Left ventricle myocardium superior (tissue), 1 donor: ENCODE data around the gene TNIP2. TPM values are rescaled to one million over a fixed set of nuclear protein-coding genes. Genes with fewer than 3 reads are reported as not detected.
"Not testable (repeated sequence)": the region's sequence is repeated elsewhere in the genome, so short reads cannot be mapped to it uniquely, and the experiment has no call there.

ENCODE experiments used
- ATAC-seq: fragments of 200-7000 bp; cut with Tn5 transposase; one replicate; pipeline ENCODE4 v1.9.1; 2020; ENCODE audit warnings: mild to moderate bottlenecking, moderate library complexity
- DNase-seq: peaks from one replicate; pipeline ENCODE4 v3.0.0-alpha.2; 2020
- intact Hi-C: fragments of 100-400 bp; cut with micrococcal nuclease; formaldehyde crosslinking; loops from one replicate; pipeline ENCODE4 v1.11.0; 2022
- total RNA-seq: library from RNA; stranded (reverse); fragmentation: NEBNext Ultra II Directional; extraction: Animal tissue kit (Norgen Biotek cat#: 25700); gene quantifications from one replicate; pipeline ENCODE4 v1.2.1, GENCODE V29; 2021
- donor health status: DM: no; HTN: yes; CAD: no; lungs with severe emphysema.

TNIP2 gene
- total RNA-seq, 1 donor from 2014 or later, result 24.0 TPM

DNA sequence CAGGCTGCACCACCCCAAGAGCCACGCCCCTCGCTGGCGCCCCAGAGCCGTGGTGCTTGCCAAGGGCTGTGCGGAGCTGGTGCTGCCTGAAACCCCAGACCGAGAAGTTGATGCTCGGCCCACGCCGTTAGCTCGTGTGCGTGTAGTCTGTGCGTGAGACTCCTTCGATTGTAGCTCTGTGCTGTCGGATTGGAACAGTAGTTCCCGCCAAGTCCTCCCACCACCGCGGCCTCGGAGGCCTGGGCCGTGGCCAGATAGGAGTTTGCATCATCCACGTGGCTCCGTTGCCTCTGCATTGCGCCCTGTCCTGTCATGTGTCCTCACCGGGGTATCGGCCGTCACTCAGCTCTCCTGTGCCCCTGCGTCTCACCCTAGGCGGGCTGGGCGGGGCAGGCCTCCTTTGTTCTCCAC, 24.2 kb downstream of the TNIP2 start:
- ATAC-seq (peak; percentile 10), DNase-seq (no peak)
- intact Hi-C loops, result no loop called here

DNA sequence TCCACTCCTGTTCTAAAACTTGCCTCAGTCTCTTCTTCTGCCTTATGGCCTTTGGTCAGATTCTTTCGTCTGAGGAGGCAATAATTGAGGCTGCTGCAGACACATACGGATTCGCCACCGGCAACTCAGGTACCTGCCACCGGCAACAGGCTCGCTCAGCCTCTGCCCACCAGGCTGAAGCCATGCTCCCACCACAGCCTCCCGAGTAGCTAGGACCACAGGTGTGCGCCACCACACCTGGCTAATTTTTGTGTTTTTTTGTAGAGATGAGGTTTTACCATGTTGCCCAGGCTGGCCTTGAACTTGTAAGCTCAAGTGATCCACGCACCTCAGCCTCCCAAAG, 26.6 kb downstream of the TNIP2 start:
- DNase-seq (no peak), ATAC-seq (no peak)
- intact Hi-C loops, result no loop called here

DNA sequence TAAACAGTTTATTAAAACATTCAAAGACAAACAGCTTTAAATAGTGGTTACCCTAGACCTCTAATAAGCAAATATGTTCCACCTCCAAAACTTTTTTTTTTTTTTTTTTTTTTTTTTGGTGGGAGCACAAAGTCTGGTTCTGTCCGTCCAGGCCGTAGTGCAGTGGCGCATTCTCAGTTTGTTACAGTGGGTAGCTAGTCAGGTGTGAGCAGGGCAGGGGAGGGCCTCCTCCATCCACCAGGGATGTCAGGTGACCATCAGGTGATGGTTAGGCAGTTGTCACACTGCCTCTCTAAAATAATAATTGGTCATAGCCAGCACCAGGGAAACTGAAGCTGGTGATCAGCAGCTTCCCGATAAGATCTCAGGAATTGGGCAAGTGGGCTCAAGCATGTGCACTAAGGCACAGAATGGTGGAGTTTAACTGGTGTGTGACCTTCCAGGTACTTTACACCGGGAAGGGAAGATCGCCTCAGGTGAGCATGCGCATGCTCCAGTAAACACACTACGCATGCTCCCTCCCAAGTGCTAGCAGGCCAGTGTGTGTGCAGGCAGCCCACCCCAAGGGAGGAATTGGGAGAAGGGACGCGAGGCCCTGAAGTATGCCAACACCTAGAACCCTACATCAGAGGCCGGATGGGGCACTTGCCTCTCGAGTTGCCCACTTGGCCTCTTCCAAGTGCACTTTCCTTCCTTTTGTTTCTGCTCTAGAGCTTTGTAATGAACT, 27.2 kb downstream of the TNIP2 start:
- no peak for DNase-seq
- intact Hi-C loops, result no loop called here
- ATAC-seq, result no peak

DNA sequence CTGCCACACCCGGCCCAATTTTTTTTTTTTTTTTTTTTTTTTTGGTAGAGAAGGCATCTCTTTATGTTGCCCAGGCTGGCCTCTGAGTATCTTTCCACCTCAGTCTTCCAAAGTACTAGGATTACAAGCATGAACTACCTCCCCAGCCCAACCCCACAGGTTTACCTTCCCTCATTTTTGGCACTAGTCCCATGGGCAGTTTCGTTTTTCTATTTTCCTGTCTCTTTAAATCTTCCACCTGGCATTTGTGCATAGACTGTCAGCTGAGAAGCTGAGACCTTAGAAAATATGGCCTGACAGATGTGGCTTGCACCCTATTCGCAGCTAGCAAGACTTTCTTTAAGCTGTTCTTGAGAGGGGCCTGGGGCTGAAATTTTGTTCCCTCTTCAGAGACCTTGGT, 27.9 kb downstream of the TNIP2 start:
- intact Hi-C loops, result no loop called here
- DNase-seq (no peak), ATAC-seq (no peak)

DNA sequence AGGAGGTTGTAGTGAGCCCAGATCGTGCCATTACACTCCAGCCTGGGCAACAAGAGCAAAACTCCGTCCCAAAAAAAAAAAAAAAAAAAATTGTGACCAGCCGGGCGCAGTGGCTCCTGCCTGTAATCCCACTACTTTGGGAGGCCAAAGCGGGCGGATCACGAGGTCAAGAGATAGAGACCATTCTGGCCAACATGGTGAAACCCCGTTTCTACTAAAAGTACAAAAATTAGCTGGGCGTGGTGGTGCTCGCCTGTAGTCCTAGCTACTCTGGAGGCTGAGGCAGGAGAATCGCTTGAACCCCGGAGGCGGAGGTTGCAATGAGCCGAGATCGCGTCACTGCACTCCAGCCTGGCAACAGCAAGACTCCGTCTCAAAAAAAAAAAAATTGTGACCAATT, 29.3 kb downstream of the TNIP2 start:
- intact Hi-C loops, ATAC-seq, DNase-seq: not testable (repeated sequence)

DNA sequence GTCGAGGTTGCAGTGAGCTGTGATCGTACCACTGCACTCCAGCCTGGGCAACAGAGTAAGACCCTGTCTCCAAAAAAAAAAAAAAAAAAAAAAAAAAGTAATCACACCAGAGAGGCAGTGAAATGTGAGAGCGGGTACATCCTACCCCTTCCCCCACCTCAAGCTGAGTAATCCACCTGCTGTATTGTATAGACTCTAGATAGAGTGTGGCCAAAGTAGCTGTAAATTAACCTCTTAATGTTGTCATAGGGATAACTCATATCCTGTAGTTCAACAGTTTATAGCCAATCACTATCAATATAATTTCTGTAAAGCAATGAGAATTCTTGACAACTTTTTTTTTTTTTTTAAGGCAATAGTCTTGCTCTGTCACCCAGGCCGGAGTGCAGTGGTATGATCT, 30.8 kb downstream of the TNIP2 start:
- DNase-seq, result no peak
- intact Hi-C loops, result no loop called here
- ATAC-seq, result no peak

DNA sequence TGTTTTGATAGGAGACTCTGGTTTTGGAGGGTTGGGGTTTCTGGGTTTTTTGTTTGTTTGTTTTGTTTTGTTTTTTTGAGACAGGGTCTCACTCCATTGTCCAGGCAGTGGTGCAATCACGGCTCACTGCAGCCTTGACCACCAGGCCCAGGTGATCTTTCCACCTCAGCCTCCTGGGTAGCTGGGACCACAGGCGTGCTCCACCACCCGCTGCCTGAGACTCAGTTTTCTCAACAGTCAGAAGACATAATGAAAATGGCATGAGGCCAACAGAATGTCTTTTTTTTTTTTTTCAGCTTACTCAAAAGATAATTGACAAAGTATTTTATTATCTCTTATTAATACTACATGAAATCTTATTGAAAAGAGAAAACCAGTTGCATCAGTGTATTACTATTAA, 32.4 kb downstream of the TNIP2 start:
- DNase-seq (no peak), ATAC-seq (no peak)
- intact Hi-C loops, result no loop called here

DNA sequence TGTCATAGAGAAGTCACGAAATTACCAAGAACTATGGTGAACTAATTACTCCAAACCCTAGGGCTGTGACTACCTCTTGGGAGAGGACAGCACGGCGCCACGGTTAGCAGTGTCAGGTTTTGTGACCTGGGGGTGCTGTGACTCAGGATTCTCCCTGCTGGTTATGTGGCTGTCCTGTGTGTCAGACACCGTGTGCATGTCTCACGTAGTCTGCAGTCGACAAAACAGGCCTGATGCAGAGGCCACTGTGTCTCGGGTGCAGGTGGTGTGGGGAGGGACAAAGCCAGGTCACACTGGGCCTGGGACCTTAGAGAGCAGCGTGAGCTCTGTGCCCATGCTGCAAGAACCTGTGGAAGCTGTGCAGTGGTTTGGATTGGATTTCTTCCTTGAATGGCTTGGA, 34.1 kb downstream of the TNIP2 start:
- DNase-seq (no peak), ATAC-seq (no peak)
- intact Hi-C loops, result no loop called here

DNA sequence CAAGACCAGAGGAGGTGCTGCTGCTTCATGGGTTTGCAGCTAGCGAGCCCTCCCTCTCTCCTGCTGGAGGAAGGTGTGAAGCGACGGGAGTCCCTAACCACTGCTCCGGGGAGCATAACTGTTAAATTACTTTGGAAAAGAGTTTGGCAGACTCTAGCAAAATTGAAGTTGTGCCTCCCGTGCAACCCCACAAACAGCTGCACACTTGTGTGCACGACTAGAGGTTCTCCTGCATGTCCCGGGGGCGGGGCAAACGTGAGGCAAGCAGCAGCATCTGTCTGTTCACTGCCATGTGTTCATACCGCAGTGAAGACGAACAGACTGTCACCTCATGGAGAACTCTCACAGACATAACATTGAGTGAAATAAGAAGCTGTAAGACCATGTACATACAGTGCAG, 34.5 kb downstream of the TNIP2 start:
- ATAC-seq (no peak), DNase-seq (no peak)
- intact Hi-C loops, result no loop called here

DNA sequence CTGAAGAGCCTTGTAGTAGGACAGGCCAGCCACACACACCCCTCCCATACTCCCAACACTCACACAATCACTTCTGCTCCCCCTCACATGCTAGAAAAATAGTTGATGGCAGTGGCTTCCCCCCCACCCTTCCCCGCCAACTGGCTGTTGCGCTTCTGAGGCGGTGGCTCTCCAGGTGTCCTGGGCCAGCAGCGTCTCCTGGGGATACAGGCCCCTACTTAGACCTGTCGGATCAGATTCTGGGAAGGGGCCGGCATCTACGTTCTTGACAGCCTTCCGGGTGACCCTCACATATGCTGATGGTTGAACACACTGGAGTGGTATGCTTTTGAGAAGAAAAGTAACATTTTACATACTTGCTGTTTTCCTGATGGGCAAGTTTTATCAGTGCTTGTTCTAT, 39.9 kb downstream of the TNIP2 start:
- DNase-seq (no peak), ATAC-seq (no peak)

DNA sequence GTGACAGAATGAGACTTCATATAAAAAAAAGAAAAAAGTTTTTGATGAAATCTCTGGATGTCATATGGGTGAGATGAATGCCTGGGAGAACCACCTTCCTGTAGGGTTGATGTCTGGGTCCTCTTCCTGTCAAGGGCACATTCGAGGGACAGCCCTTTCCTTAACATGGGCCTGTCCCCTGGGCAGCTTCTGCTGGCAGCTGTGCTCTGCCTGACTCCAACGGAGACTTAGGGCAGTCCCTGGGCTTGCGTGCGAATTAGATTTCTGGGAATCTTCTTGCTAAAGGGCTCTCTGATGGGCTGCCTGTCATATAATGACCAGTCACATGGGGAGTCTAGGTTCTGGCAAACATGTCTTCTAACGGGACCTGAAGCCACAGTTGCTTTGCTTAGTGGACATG, 40.7 kb downstream of the TNIP2 start:
- intact Hi-C loops, result no loop called here
- no peak for ATAC-seq

More for the DNA sequence above, 39.9 kb downstream of the TNIP2 start:
- intact Hi-C loops, result no loop called here

DNA sequence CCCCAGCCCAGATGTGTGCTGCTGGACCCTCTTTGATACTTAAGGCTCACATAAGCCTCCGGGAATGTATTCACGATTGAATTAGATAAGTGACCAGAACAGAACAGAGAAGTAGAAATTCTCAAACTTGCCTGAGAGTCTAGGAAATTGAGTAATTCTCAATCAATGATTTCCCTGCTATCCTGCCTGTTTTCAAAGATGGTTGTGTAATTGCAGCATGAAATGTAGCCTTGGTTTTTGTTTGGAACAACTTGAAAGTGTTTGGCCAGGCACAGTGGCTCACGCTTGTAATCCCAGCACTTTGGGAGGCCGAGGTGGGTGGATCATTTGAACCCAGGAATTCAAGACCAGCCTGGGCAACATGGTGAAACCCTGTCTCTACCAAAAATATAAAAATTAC, 41.2 kb downstream of the TNIP2 start:
- no peak for DNase-seq
- intact Hi-C loops, result no loop called here
- peak; percentile 14 for ATAC-seq

More for the DNA sequence above, 40.7 kb downstream of the TNIP2 start:
- DNase-seq, result no peak

DNA sequence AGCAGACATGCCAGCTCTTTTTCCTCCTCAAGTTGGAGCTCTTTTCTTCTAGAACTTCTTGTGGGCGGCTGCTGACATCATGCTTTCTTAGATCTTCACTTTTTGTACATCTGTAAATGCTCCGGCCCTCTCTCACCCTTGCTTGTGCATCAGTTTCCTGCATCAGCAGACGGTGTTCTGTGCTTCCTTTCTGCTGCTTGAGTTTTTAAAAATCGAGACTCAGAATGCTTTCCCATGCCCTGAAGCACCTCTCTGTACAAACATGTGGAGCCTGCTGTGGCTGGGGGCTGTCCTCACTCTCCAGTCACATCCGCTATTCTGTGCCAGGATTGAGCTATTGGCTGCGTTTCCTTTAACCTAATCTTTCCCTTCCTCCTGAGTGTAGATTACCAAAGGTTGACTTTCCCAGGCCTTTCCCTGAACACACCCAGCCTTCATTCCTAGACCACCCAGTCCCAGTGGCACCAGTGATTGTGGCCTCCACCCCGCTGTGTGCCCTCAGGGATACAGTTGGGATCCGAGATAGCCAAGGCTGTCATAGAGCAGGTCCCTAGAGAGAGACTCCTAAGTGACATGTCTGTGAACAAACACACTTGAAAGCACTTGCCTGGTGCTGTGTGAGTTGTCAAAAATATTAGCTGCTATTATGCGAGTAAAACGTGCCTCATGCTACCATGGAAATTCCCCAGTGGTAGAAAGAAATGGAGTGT, 41.9 kb downstream of the TNIP2 start:
- intact Hi-C loops, result no loop called here
- peak; percentile 88 for ATAC-seq
- no peak for DNase-seq

DNA sequence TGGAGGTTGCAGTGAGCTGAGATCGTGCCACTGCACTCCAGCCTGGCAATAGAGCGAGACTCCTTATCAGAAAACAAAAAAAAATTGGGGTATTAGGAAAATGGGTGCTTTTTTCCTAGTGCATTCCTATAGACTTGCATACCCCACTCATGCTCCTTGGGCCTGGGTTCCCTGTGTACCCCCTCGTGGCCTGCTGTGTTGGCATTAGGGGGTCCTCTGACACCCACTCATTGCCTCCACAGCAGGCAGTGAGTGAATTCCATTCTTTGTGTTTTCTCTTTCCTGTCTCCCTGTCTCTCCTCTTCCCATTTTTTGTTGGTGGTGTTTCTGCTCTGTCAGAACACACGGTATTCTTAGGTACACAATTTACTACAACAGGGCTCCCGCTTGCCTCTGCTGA, 42.8 kb downstream of the TNIP2 start:
- intact Hi-C loops, result no loop called here
- ATAC-seq, result no peak
- no peak for DNase-seq

DNA sequence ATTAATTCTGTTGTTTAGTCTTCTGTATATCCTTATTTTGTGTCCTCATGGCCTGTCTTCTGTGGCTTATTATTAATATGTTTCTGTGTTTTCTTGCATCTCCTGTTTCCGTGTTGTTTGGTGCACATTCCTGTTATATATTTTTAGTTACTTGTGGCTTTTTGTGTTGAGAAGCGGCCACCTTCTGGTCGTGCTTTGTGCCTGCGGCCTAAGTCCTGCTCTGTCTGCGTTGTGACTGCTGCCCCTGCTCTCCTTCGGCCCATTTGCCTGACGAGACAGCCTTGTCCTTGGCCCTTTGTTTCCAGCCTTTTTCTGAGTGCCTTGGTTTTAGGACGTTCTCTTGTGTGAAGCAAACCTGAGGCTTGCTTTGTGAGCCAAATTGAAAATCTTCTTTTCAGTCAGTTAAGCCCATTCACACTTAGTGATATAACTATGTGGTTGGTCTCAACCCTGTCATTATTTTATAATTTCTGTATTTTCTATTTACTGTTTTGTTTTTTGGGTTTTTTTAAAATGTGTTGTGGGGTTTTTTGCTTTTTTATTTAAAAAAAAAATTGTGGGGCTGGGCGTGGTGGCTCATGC, 43.8 kb downstream of the TNIP2 start:
- DNase-seq (no peak), ATAC-seq (no peak)
- intact Hi-C loops, result no loop called here

DNA sequence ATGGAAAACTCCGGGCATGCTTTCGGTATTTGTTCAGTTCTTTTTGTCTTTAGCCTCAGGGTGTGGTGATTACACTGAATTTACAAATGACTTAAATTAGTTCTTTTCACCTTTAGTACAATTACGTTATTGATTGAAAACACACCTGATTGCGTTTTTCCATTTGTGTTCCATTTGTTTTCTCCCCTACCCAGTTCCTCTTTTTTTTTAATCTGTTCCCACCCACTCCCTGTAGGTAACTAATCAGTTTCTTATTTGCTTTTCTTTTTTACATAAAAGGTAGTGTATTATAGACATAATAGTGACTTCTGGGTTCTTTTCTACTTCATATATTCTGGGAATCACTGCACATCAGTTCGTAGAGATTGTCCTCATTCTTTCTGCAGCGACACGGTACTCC, 53.4 kb downstream of the TNIP2 start:
- intact Hi-C loops, result no loop called here
- ATAC-seq (no peak), DNase-seq (no peak)

DNA sequence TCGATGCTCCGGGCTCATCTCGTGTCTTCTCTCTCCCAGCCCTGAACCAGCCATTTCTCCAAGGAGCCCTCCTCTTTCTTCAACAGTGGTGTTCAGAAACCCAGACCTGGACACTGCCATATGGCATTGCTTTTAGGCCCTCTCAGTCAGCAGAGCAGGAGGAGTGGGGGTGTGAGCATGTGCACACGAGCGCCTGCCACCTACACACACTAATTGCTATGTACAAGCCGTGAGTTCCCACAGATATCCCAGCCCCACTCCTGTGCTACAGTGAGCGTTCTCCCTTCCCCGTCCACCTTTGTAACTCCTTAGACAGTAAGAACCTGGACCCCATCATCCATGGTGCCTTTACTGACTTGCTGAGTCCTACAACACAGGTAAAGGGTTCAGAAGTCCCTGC, 53.8 kb downstream of the TNIP2 start:
- intact Hi-C loops, result no loop called here
- ATAC-seq, result no peak
- no peak for DNase-seq

DNA sequence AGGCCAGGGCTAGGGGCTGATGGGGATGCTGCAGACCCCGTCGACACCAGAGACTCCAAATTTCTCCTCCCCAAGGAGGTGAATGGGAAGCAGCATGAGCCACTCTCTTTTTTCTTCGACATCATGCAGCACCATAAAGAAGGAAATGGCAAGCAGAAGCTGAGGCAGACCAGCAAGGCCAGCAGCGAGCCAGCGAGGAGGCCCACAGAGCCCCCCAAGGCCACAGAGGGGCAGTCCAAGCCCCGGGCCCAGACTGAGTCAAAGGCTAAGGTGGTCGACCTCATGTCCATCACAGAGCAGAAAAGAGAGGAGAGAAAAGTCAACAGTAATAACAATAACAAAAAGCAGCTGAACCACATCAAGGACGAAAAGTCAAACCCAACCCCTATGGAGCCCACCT, 56.1 kb downstream of the TNIP2 start:
- DNase-seq (no peak), ATAC-seq (no peak)
- intact Hi-C loops, result no loop called here

DNA sequence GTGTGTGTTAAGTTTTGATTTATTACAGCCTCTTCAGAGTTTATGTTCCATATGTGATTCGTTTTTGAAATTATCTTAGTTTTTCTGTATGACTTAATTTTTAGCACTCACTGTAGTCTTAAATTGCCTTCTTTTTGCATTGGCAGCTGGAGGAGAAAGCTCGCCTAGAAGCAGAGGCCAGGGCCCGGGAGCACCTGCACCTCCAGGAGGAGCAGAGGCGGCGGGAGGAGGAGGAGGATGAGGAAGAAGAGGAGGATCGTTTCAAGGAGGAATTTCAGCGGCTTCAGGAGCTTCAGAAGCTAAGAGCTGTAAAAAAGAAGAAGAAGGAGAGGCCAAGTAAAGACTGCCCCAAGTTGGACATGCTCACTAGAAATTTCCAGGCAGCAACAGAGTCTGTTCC, 56.6 kb downstream of the TNIP2 start:
- intact Hi-C loops, result no loop called here
- no peak for DNase-seq
- ATAC-seq, result no peak

DNA sequence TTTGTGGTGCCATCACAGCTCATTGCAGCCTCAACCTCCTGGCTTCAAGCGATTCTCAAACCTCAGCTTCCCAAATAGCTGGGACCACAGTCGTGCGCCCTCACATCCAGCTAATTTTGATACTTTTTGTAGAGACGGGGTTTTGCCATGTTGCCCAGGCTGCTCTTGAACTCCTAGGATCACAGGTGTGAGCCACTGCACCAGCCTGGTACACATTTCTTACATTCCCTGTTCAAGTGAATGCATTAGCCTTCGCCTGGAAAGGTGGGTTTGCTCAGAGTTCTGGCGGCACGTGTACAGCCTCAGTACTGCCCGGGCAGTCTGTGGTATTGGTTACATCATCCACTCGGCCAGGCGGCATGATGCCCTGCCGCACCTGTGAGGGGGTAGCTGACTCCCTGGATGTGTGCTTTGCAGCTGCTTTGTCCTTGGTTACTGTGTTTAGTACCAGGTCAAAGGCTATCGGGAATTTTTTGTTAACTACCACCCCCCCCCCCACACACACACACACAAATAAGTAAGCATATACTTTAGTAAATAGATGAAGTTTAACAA, 57.1 kb downstream of the TNIP2 start:
- intact Hi-C loops, result no loop called here
- no peak for DNase-seq
- ATAC-seq, result no peak

DNA sequence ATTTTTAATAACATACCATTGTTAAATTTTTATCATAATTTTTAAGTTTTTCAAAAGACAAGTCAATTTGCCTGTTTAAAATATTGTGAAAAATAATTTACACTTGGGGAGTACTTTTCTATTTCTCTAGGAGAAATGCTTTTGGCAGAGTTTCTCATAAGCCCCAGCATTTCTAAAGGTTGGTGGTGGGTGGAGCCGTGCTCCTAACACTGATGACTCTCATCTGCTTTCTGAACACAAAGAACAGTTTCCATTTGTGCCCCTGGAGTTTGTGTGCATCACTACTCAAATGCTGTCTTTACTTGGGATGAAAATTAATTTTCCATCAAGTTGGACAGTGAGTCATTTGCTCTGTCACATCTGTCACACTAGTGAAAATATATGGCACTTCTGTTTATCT, 57.6 kb downstream of the TNIP2 start:
- no peak for ATAC-seq
- no peak for DNase-seq
- intact Hi-C loops, result no loop called here
